Gastrocnemius medialis (tissue), 4 donors: ENCODE results near the gene HECA. TPM values are rescaled to one million over a fixed set of nuclear protein-coding genes. Genes with fewer than 3 reads are reported as not detected.

Experiments
- ATAC-seq, 2 donors: fragments of 150-250 bp; one replicate each; pipeline ENCODE4 v1.9.1; 2016
- DNase-seq, 2 donors: peaks; one replicate each; pipeline ENCODE4 v3.0.0-alpha.2; 2019
- H3K27ac ChIP-seq, 4 donors: fragments of 200-600 bp; sonication (generic); 1 replicate in 1 of 4; 2 replicates in 3 of 4; pipeline ENCODE4 v1.5.1; 2016 to 2018; ENCODE audit warnings: mild to moderate bottlenecking in 2 of 4, moderate library complexity in 1 of 4
- H3K27me3 ChIP-seq, 3 donors: fragments of 200-600 bp; sonication (generic) in 2 of 3; 1 replicate in 1 of 3; 2 replicates in 2 of 3; pipeline versions ENCODE4 v1.5.1 to v1.6.0; 2016 to 2019; ENCODE audit warnings: mild to moderate bottlenecking in 1 of 3, moderate library complexity in 1 of 3
- H3K36me3 ChIP-seq, 2 donors: fragments of 200-600 bp; sonication (generic) in 1 of 2; one replicate each; pipeline ENCODE4 v1.5.1; 2017 to 2018
- H3K4me1 ChIP-seq, 2 donors: fragments of 200-600 bp; sonication (generic) in 1 of 2; one replicate each; pipeline ENCODE4 v1.5.1; 2016 to 2017; ENCODE audit warnings: mild to moderate bottlenecking in 2 of 2
- H3K4me3 ChIP-seq, 4 donors: fragments of 200-600 bp; sonication (generic) in 3 of 4; 1 replicate in 1 of 4; 2 replicates in 3 of 4; pipeline ENCODE4 v1.5.1; 2016 to 2019; ENCODE audit warnings: mild to moderate bottlenecking in 2 of 4
- H3K9me3 ChIP-seq, 3 donors: fragments of 200-600 bp; sonication (generic) in 2 of 3; 1 replicate in 1 of 3; 2 replicates in 2 of 3; pipeline ENCODE4 v1.5.1; 2016 to 2019
- POLR2A ChIP-seq, 2 donors: fragments of 450-650 bp; IDR thresholded peaks; one replicate each; pipeline ENCODE4 v1.6.1; 2017; ENCODE audit warnings: antibody characterized with exemption in 2 of 2, mild to moderate bottlenecking in 2 of 2, moderate library complexity in 2 of 2
- in situ Hi-C, 4 donors: fragments of 200-750 bp; cut with MboI; loops; one replicate each; pipeline versions ENCODE4 v1.15.0 to v1.8.0; 2017; ENCODE audit warnings: low sequenced_read_pairs in 4 of 4
- intact Hi-C: fragments of 100-400 bp; cut with DNase I; formaldehyde crosslinking; loops from one replicate; pipeline ENCODE4 v1.15.1; 2023; ENCODE audit warnings: low total_unique reads
- total RNA-seq, 4 donors: library from RNA; depleted of rRNA; stranded (reverse); fragments of >200 nt; gene quantifications; one replicate each; pipeline versions ENCODE4 v1.1.0 to v1.2.3, GENCODE V29; 2016
- TF ChIP-seq, protein P1 (sequence below), 5 experiments: fragments of 450-650 bp in 3 of 5; fragments of 200-600 bp in 2 of 5; sonication (generic) in 2 of 5; IDR thresholded peaks in 4 of 5; conservative IDR thresholded peaks in 1 of 5; 1 replicate in 4 of 5; 2 replicates in 1 of 5; pipeline ENCODE4 v1.5.1; 2016 to 2019; ENCODE audit warnings: antibody characterized with exemption in 5 of 5, mild to moderate bottlenecking in 3 of 5, moderate library complexity in 3 of 5

The HECA gene
- total RNA-seq, 4 donors from 2014 or later = 34.5 to 59.1 (median 47.2) TPM

DNA sequence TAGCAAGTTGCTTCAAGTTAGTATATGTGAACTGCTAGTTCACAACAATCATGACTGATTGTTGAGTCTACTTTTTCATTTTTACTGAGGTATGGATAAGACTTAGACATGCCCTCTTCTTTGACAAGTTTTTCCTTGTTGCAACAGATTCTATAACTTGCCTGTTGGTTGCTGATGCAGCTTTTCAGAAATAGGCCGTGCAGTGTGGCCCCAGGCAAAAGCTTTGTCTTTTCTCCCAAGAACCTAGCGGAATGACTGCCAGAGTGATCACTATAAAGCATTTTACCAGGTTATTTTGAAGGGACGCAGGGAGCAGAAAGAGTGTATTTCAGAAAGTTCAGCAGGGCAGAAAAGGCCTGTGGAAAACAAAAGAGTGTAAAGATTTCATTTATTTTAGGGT is 16.0 kb downstream of the HECA start:
- Histone ChIP-seq H3K9me3 (no peaks in the 10 kb centered on the region), H3K36me3 (no peaks in the 10 kb centered on the region), H3K27ac (no peak overlapping the region), H3K27me3 (no peaks in the 10 kb centered on the region), H3K4me1 (peaks cover 59 to 74% of the 10 kb centered on the region in 2 donors), H3K4me3 (no peak overlapping the region)
- intact Hi-C loops (no loop called here), in situ Hi-C loops (no loop called here)
- DNase-seq (no peak), ATAC-seq (no peak)
- no peak for TF ChIP-seq POLR2A (IDR thresholded peaks at IDR 0.05)
- TF ChIP-seq, protein P1, sequence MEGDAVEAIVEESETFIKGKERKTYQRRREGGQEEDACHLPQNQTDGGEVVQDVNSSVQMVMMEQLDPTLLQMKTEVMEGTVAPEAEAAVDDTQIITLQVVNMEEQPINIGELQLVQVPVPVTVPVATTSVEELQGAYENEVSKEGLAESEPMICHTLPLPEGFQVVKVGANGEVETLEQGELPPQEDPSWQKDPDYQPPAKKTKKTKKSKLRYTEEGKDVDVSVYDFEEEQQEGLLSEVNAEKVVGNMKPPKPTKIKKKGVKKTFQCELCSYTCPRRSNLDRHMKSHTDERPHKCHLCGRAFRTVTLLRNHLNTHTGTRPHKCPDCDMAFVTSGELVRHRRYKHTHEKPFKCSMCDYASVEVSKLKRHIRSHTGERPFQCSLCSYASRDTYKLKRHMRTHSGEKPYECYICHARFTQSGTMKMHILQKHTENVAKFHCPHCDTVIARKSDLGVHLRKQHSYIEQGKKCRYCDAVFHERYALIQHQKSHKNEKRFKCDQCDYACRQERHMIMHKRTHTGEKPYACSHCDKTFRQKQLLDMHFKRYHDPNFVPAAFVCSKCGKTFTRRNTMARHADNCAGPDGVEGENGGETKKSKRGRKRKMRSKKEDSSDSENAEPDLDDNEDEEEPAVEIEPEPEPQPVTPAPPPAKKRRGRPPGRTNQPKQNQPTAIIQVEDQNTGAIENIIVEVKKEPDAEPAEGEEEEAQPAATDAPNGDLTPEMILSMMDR (IDR thresholded peaks at IDR 0.05 in 4 of 5, conservative IDR thresholded peaks at IDR 0.05 in 1 of 5) = no peak

DNA sequence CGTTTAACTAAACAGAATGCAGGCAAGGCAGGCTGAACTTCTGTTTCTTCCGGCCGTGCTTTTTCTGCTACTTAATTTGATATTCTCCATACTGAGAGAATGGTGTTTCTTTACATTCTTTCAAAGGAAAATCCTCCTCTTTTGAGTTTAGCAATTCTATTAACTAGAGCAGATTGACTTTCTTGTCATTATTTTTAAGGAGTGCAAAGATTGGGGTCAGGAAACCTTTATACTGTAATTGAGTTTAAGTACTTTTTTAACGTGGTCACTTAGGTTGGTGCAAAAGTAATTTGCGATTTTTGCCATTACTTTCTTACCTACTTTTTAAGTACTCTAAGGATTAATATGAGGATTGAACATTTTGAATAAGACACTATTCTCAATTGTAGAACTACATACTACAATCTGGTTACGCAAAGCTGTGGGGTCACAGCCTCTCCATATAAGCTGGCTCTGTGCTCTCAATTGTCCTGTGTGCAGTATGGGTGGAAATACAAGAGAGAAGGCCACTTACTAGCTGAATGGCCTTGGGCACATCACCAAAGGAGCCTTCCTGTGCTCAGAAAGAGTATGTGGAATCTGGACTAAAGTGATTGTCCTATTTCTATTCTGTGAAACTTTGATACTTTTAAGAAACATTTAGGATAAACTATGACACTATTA is 16.7 kb downstream of the HECA start:
- in situ Hi-C loops (no loop called here), intact Hi-C loops (no loop called here)
- Histone ChIP-seq H3K36me3 (no peaks in the 10 kb centered on the region), H3K27ac (no peak overlapping the region), H3K27me3 (no peaks in the 10 kb centered on the region), H3K9me3 (no peaks in the 10 kb centered on the region), H3K4me3 (no peak overlapping the region), H3K4me1 (peaks cover 61 to 71% of the 10 kb centered on the region in 2 donors)
- DNase-seq (no peak), ATAC-seq (no peak)
- TF ChIP-seq POLR2A (IDR thresholded peaks at IDR 0.05) = no peak
- TF ChIP-seq, protein P1 (IDR thresholded peaks at IDR 0.05 in 4 of 5, conservative IDR thresholded peaks at IDR 0.05 in 1 of 5) = no peak

DNA sequence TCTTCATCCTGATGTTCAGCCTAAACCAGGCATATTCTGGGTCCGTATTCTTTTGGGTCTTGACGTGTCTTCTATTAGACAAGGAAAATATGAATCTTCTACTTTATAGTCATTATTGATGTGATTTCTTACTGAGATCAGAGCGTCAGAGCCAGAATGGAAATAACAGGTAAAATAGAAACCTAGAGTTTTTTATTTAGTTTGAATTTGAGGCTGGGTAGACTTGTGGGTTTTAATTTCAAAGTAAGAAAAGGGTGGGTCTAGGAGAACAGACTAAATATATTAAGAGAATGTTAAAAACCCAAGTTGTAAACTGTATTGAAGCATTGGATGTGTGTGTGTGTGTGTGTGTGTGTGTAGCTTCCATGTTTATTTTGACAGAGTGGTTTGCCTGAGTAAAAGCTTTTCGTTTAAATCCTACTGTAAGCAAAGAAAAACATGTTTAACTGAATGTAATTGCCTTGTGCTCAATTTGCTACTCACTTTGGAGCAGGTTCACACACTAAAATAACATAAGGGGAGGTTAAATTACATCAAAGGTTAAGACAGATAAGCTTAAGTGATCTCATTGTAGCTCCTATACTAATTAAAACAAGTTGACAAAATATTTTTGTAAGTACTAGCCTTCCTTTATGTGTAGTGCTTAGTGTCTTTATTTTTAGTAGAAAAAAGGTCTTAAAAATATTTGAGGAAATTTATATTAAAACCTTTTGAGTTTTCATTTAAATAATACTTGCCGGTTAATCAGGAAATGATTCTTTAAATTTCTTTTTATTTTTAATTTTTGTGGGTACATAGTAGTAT is 17.4 kb downstream of the HECA start:
- ATAC-seq (no peak), DNase-seq (no peak)
- Histone ChIP-seq H3K4me3 (no peak overlapping the region), H3K9me3 (no peaks in the 10 kb centered on the region), H3K36me3 (no peaks in the 10 kb centered on the region), H3K4me1 (peaks cover 58 to 69% of the 10 kb centered on the region in 2 donors), H3K27ac (no peak overlapping the region), H3K27me3 (no peaks in the 10 kb centered on the region)
- no peak for TF ChIP-seq POLR2A (IDR thresholded peaks at IDR 0.05)
- TF ChIP-seq, protein P1 (IDR thresholded peaks at IDR 0.05 in 4 of 5, conservative IDR thresholded peaks at IDR 0.05 in 1 of 5) = no peak
- in situ Hi-C loops (no loop called here), intact Hi-C loops (no loop called here)

DNA sequence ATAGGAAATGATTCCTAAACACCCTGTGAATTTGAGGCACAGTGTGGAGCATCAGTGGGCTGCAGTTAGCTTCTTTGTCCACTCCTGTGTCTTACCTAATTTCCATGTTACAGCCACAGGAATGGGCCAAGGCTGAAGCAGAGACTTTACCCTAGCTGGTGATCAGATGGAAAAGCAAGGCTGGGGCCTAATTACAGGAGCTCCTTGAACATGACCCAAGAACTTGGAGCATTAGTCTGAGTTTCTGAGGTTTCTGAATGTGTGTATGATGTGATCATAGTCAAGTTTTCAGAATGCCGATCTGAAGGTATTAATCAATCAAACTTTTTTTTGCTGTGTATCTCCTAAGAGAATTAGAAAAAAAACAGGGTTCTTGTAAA is 18.0 kb downstream of the HECA start:
- in situ Hi-C loops (no loop called here), intact Hi-C loops (no loop called here)
- Histone ChIP-seq H3K27me3 (no peaks in the 10 kb centered on the region), H3K36me3 (no peaks in the 10 kb centered on the region), H3K4me3 (no peak overlapping the region), H3K4me1 (peaks cover 58 to 68% of the 10 kb centered on the region in 2 donors), H3K9me3 (no peaks in the 10 kb centered on the region), H3K27ac (no peak overlapping the region)
- ATAC-seq = no peak
- no peak for DNase-seq
- TF ChIP-seq, protein P1 (IDR thresholded peaks at IDR 0.05 in 4 of 5, conservative IDR thresholded peaks at IDR 0.05 in 1 of 5) = no peak
- no peak for TF ChIP-seq POLR2A (IDR thresholded peaks at IDR 0.05)
